GM23248 (cell line): ENCODE results near the gene PRDX3. TPM values are rescaled to one million over a fixed set of nuclear protein-coding genes. Genes with fewer than 3 reads are reported as not detected.

Source experiments
- DNase-seq: peaks from one replicate; pipeline ENCODE4 v3.0.0-alpha.2; 2015
- H2AFZ ChIP-seq: fragments of 200-600 bp; sonication (generic); 2 replicates; pipeline ENCODE4 v1.6.1; 2016; ENCODE audit warnings: antibody characterized with exemption
- H3F3A ChIP-seq: fragments of 200-600 bp; sonication (generic); 2 replicates; pipeline ENCODE4 v1.6.1; 2016; ENCODE audit warnings: mild to moderate bottlenecking, antibody characterized with exemption, mixed run types; ENCODE audit not compliant: insufficient read depth
- H3K27ac ChIP-seq: fragments of 200-600 bp; sonication (generic); 2 replicates; pipeline ENCODE4 v1.5.1; 2016; ENCODE audit warnings: mild to moderate bottlenecking
- H3K27me3 ChIP-seq: fragments of 200-600 bp; sonication (generic); replicated peaks from 2 replicates; pipeline ENCODE4 v1.6.1; 2016; ENCODE audit warnings: mild to moderate bottlenecking; ENCODE audit not compliant: insufficient read depth
- H3K36me3 ChIP-seq: fragments of 200-600 bp; sonication (generic); 2 replicates; pipeline ENCODE4 v1.6.1; 2016; ENCODE audit warnings: low read depth, mild to moderate bottlenecking
- H3K4me1 ChIP-seq: fragments of 200-600 bp; sonication (generic); 2 replicates; pipeline ENCODE4 v1.6.1; 2016; ENCODE audit warnings: mild to moderate bottlenecking; ENCODE audit not compliant: insufficient read depth
- H3K4me2 ChIP-seq: fragments of 200-600 bp; sonication (generic); one replicate; pipeline ENCODE4 v1.6.1; 2016; ENCODE audit warnings: mild to moderate bottlenecking; ENCODE audit not compliant: unreplicated experiment
- H3K4me3 ChIP-seq: fragments of 200-600 bp; sonication (generic); 2 replicates; pipeline ENCODE4 v1.5.1; 2016; ENCODE audit warnings: mild to moderate bottlenecking
- H3K79me2 ChIP-seq: fragments of 200-600 bp; sonication (generic); 2 replicates; pipeline ENCODE4 v1.6.1; 2016; ENCODE audit warnings: mild to moderate bottlenecking; ENCODE audit not compliant: insufficient read depth
- H3K9ac ChIP-seq: fragments of 200-600 bp; sonication (generic); 2 replicates; pipeline ENCODE4 v1.6.1; 2016; ENCODE audit warnings: mild to moderate bottlenecking
- H3K9me2 ChIP-seq: fragments of 200-600 bp; sonication (generic); 2 replicates; pipeline ENCODE4 v1.6.1; 2016; ENCODE audit warnings: mixed run types, mild to moderate bottlenecking, moderate library complexity; ENCODE audit not compliant: insufficient read depth
- H3K9me3 ChIP-seq: fragments of 200-600 bp; sonication (generic); one replicate; pipeline ENCODE4 v1.6.1; 2017; ENCODE audit warnings: low read depth
- H4K20me1 ChIP-seq: fragments of 200-600 bp; sonication (generic); 2 replicates; pipeline ENCODE4 v1.6.0; 2016; ENCODE audit not compliant: insufficient read depth
- EZH2 ChIP-seq: fragments of 200-600 bp; sonication (generic); IDR thresholded peaks from 2 replicates; pipeline ENCODE4 v1.6.1; 2018; ENCODE audit warnings: antibody characterized with exemption, mild to moderate bottlenecking; ENCODE audit not compliant: insufficient read depth, poor library complexity, severe bottlenecking
- EZH2phosphoT487 ChIP-seq: fragments of 200-600 bp; sonication (generic); IDR thresholded peaks from 2 replicates; pipeline ENCODE4 v1.6.1; 2018; ENCODE audit warnings: antibody characterized with exemption, moderate library complexity, mild to moderate bottlenecking, low read depth; ENCODE audit not compliant: insufficient read depth
- WGBS, 2 experiments: methylation state at CpG; one replicate each; pipeline ENCODE4 v1.1.6; 2015 to 2017; ENCODE audit warnings: low lambda C conversion rate in 2 of 2, low coverage in 1 of 2; ENCODE audit errors: missing lambda C conversion rate in 2 of 2; 5-methylcytosine and 5-hydroxymethylcytosine counted together
- in situ Hi-C: fragments of 300-500 bp; cut with MboI; formaldehyde crosslinking; loops from 2 replicates; pipeline ENCODE4 v1.15.0; 2020
- polyA plus RNA-seq: library from polyadenylated mRNA; unstranded; fragments of >200 nt; fragmentation: Nextera tagmentation; extraction: Ambion mirVana; gene quantifications from 2 replicates; pipeline ENCODE4 v1.2.1, GENCODE V29; 2016
- total RNA-seq: library from RNA; depleted of rRNA; stranded (reverse); fragments of >200 nt; shearing (Covaris generic); gene quantifications from 2 replicates; pipeline ENCODE4 v1.2.3, GENCODE V29; 2014

The PRDX3 gene
- total and polyA plus RNA-seq, 2 experiments from 2014 or later, result 246 to 302 TPM

DNA sequence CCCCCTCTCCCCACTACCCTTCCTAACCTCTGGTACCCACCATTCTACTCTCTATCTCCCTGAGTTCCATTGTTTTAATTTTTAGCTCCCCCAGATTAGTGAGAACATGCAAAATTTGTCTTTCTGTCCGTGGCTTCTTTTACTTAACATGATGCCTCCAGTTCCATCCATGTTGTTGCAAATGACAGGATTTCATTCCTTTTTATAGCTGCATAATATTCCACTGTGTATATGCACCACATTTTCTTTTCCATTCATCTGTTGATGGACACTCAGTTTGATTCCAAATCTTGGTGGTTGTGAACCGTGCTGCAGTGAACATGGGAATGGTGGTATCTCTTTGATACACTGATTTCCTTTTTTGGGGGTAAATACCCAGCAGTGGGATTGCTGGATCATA lies 52.7 kb downstream of the PRDX3 start:
- TF ChIP-seq EZH2, result no peak
- no peak for TF ChIP-seq EZH2phosphoT487
- Histone ChIP-seq H3K9ac (no peak overlapping the region), H3K9me2 (no peaks in the 10 kb centered on the region), H3K4me2 (no peak overlapping the region), H3K4me3 (no peak overlapping the region), H3K9me3 (no peaks in the 10 kb centered on the region), H3K27me3 (no peaks in the 10 kb centered on the region), H2AFZ (no peak overlapping the region), H4K20me1 (no peaks in the 10 kb centered on the region), H3K4me1 (no peaks in the 10 kb centered on the region), H3K36me3 (peaks cover 38% of the 10 kb centered on the region), H3K79me2 (no peaks in the 10 kb centered on the region), H3F3A (no peaks in the 10 kb centered on the region; the same call in 1 of the 2 replicates), H3K27ac (no peak overlapping the region)
- 92 to 98% methylated on average over 2 of the region's 2 CpGs for WGBS, 2 experiments
- in situ Hi-C loops, result no loop called here
- DNase-seq, result no peak

GRCh38 chr10:119120875-119121274 lies 57.7 kb downstream of the PRDX3 start:
- H4K20me1 ChIP-seq, result no peaks in the 10 kb centered on the region
- no peak for DNase-seq
- H3K4me2 ChIP-seq, result no peak overlapping the region
- peak overlapping the region; percentile 20 for H3K27ac ChIP-seq
- no peak for TF ChIP-seq EZH2
- no peak for TF ChIP-seq EZH2phosphoT487
- no peak overlapping the region for H3K9ac ChIP-seq
- no peak overlapping the region for H3K4me3 ChIP-seq
- H2AFZ ChIP-seq, result no peak overlapping the region
- no peaks in the 10 kb centered on the region for H3K27me3 ChIP-seq
- peaks cover 5% of the 10 kb centered on the region for H3K4me1 ChIP-seq
- WGBS, 2 experiments, result 88 to 92% methylated on average over 2 of the region's 2 CpGs
- H3K36me3 ChIP-seq, result peaks cover 52% of the 10 kb centered on the region
- peaks cover 4% of the 10 kb centered on the region; the same call in 1 of the 2 replicates for H3F3A ChIP-seq
- in situ Hi-C loops, result no loop called here
- no peaks in the 10 kb centered on the region for H3K9me3 ChIP-seq
- no peaks in the 10 kb centered on the region for H3K9me2 ChIP-seq
- 0 out of 2 replicates have a peak, but pooled peaks cover 6% of the 10 kb centered on the region for H3K79me2 ChIP-seq

DNA sequence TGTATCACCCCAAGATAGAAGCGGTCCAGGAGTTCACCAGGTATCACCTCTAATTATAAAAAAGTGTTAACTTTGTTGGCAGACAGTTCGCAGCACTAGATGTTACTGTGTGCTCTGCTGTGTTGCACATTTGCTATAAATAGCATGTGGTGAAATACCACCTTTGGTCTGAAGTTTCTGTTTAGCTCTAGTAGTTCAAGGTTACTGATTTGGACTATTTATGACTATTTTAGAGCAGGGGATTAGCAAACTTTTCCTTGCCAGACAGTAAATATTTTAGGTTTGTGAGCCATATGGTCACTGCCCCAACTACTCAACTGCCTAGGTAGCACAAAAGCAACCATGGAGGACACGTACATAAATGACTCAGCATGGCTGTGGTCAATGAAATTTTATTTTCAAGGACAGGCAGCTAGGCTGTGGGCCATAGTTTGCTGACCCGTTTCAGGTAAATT lies 58.2 kb downstream of the PRDX3 start:
- Histone ChIP-seq H3K9ac (no peak overlapping the region), H3K36me3 (peaks cover 48% of the 10 kb centered on the region; the same call in 1 of the 2 replicates), H3K4me2 (no peak overlapping the region), H3K9me2 (no peaks in the 10 kb centered on the region), H3K9me3 (no peaks in the 10 kb centered on the region), H3F3A (peaks cover 4% of the 10 kb centered on the region; the same call in 1 of the 2 replicates), H4K20me1 (no peaks in the 10 kb centered on the region), H3K27ac (peak overlapping the region; percentile 20), H3K4me1 (peaks cover 10% of the 10 kb centered on the region), H3K79me2 (0 out of 2 replicates have a peak, but pooled peaks cover 9% of the 10 kb centered on the region), H3K27me3 (no peaks in the 10 kb centered on the region), H3K4me3 (no peak overlapping the region), H2AFZ (no peak overlapping the region)
- WGBS, 2 experiments, result 84% methylated on average over 4 of the region's 4 CpGs
- in situ Hi-C loops, result no loop called here
- no peak for TF ChIP-seq EZH2phosphoT487
- no peak for TF ChIP-seq EZH2
- peak; percentile 32 for DNase-seq

- in situ Hi-C loops, result no loop called here
- no peaks in the 10 kb centered on the region for H3K27me3 ChIP-seq
- H3K36me3 ChIP-seq, result peaks cover 52% of the 10 kb centered on the region; the same call in 1 of the 2 replicates
- H3K4me1 ChIP-seq, result peaks cover 17% of the 10 kb centered on the region
- H3K9me3 ChIP-seq, result no peaks in the 10 kb centered on the region
- no peak overlapping the region for H3K4me3 ChIP-seq
- TF ChIP-seq EZH2phosphoT487 (no peak), EZH2 (no peak)
- H3K4me2 ChIP-seq, result no peak overlapping the region
- no peak overlapping the region for H3K9ac ChIP-seq
- no peak for DNase-seq
- WGBS, 2 experiments, result 43 to 63% methylated on average over 1 of the region's 1 CpG
- H3F3A ChIP-seq, result peaks cover 12% of the 10 kb centered on the region; the same call in 1 of the 2 replicates
- H3K9me2 ChIP-seq, result no peaks in the 10 kb centered on the region
- H4K20me1 ChIP-seq, result no peaks in the 10 kb centered on the region
- 0 out of 2 replicates have a peak, but pooled peaks cover 9% of the 10 kb centered on the region for H3K79me2 ChIP-seq
- no peak overlapping the region for H2AFZ ChIP-seq
- H3K27ac ChIP-seq, result no peak overlapping the region
Observed at GRCh38 chr10:119119400-119119799, 59.2 kb downstream of the PRDX3 start.
